ENCODE results near the gene LIPC. TPM values are rescaled to one million over a fixed set of nuclear protein-coding genes. Genes with fewer than 3 reads are reported as not detected.

The LIPC gene
- total RNA-seq, 2 donors from 2014 or later, result not detected

- Histone ChIP-seq H3K27me3 (replicated peaks; ENCODE audit: insufficient read depth) (no peaks in the 10 kb centered on the region), H3K36me3 (no peaks in the 10 kb centered on the region), H3K4me1 (ENCODE audit: control insufficient read depth in 1 of 2, low read depth in 2 of 2) (no peaks in the 10 kb centered on the region), H3K27ac (no peak overlapping the region), H3K4me3 (no peak overlapping the region), H3K9me3 (no peaks in the 10 kb centered on the region)
- DNase-seq (ENCODE audit: low spot score) (no peak), ATAC-seq (ENCODE audit: insufficient number of reproducible peaks, low FRiP score, low read depth) (no peak)
- TF ChIP-seq CTCF (IDR thresholded peaks at IDR 0.05), result no peak
Measured at GRCh38 chr15:58561321-58561720, 129.5 kb downstream of the LIPC start.

GRCh38 chr15:58562135-58562534 lies 130.3 kb downstream of the LIPC start:
- no peaks in the 10 kb centered on the region for H3K4me1 ChIP-seq (ENCODE audit: control insufficient read depth in 1 of 2, low read depth in 2 of 2)
- TF ChIP-seq CTCF (IDR thresholded peaks at IDR 0.05), result no peak
- no peaks in the 10 kb centered on the region for H3K27me3 ChIP-seq (replicated peaks; ENCODE audit: insufficient read depth)

GRCh38 chr15:58564981-58565380 lies 133.2 kb downstream of the LIPC start:
- DNase-seq (ENCODE audit: low spot score) (no peak), ATAC-seq (ENCODE audit: insufficient number of reproducible peaks, low FRiP score, low read depth) (no peak)
- H3K4me3 ChIP-seq, result no peak overlapping the region
- H3K36me3 ChIP-seq, result no peaks in the 10 kb centered on the region
- no peak for TF ChIP-seq CTCF (IDR thresholded peaks at IDR 0.05)
- no peak overlapping the region for H3K27ac ChIP-seq
- no peaks in the 10 kb centered on the region for H3K9me3 ChIP-seq
- H3K4me1 ChIP-seq (ENCODE audit: control insufficient read depth in 1 of 2, low read depth in 2 of 2), result no peaks in the 10 kb centered on the region
- H3K27me3 ChIP-seq (replicated peaks; ENCODE audit: insufficient read depth), result no peaks in the 10 kb centered on the region

More at GRCh38 chr15:58562135-58562534, 130.3 kb downstream of the LIPC start:
- Histone ChIP-seq H3K36me3 (no peaks in the 10 kb centered on the region), H3K27ac (no peak overlapping the region), H3K4me3 (no peak overlapping the region), H3K9me3 (no peaks in the 10 kb centered on the region)
- no peak for DNase-seq (ENCODE audit: low spot score)
- ATAC-seq (ENCODE audit: insufficient number of reproducible peaks, low FRiP score, low read depth), result no peak

GRCh38 chr15:58565619-58566018 lies 133.8 kb downstream of the LIPC start:
- no peak for DNase-seq (ENCODE audit: low spot score)
- no peak for TF ChIP-seq CTCF (IDR thresholded peaks at IDR 0.05)
- Histone ChIP-seq H3K4me3 (no peak overlapping the region), H3K36me3 (no peaks in the 10 kb centered on the region), H3K4me1 (ENCODE audit: control insufficient read depth in 1 of 2, low read depth in 2 of 2) (no peaks in the 10 kb centered on the region), H3K27ac (no peak overlapping the region), H3K27me3 (replicated peaks; ENCODE audit: insufficient read depth) (no peaks in the 10 kb centered on the region), H3K9me3 (no peaks in the 10 kb centered on the region)
- no peak for ATAC-seq (ENCODE audit: insufficient number of reproducible peaks, low FRiP score, low read depth)

GRCh38 chr15:58566029-58566428 lies 134.2 kb downstream of the LIPC start:
- DNase-seq (ENCODE audit: low spot score), result no peak
- no peaks in the 10 kb centered on the region for H3K27me3 ChIP-seq (replicated peaks; ENCODE audit: insufficient read depth)
- no peaks in the 10 kb centered on the region for H3K36me3 ChIP-seq
- no peak overlapping the region for H3K27ac ChIP-seq
- no peak for TF ChIP-seq CTCF (IDR thresholded peaks at IDR 0.05)
- no peaks in the 10 kb centered on the region for H3K4me1 ChIP-seq (ENCODE audit: control insufficient read depth in 1 of 2, low read depth in 2 of 2)
- H3K9me3 ChIP-seq, result no peaks in the 10 kb centered on the region
- ATAC-seq (ENCODE audit: insufficient number of reproducible peaks, low FRiP score, low read depth), result no peak
- H3K4me3 ChIP-seq, result no peak overlapping the region

Measured in thoracic aorta (tissue), 2 donors.